Neural cell (in vitro differentiated cells): ENCODE data around the gene CMBL. TPM values are rescaled to one million over a fixed set of nuclear protein-coding genes. Genes with fewer than 3 reads are reported as not detected.

ENCODE experiments used
- H2AFZ ChIP-seq: fragments of 200-600, 300-800 bp; sonication (generic), shearing (Covaris generic); 2 replicates; pipeline ENCODE4 v1.6.0; 2014; ENCODE audit warnings: low read depth, mild to moderate bottlenecking, antibody characterized with exemption, low read length, moderate library complexity
- H3F3A ChIP-seq: fragments of 200-600 bp; shearing (Covaris generic); 2 replicates; pipeline ENCODE4 v1.6.1; 2016; ENCODE audit warnings: mild to moderate bottlenecking, moderate library complexity, mixed read lengths, antibody characterized with exemption, low read length; ENCODE audit not compliant: insufficient read depth, poor library complexity, severe bottlenecking
- H3K27ac ChIP-seq: fragments of 200-600, 300-800 bp; sonication (generic), shearing (Covaris generic); 2 replicates; pipeline ENCODE4 v1.5.1; 2014; ENCODE audit warnings: mild to moderate bottlenecking, low read length, moderate library complexity
- H3K27me3 ChIP-seq: fragments of 300-800, 200-600 bp; sonication (generic), shearing (Covaris generic); 2 replicates; pipeline ENCODE4 v1.6.0; 2014; ENCODE audit warnings: mild to moderate bottlenecking, low read depth, low read length, moderate library complexity; ENCODE audit not compliant: insufficient read depth
- H3K36me3 ChIP-seq: fragments of 300-800, 200-600 bp; sonication (generic), shearing (Covaris generic); 2 replicates; pipeline ENCODE4 v1.5.1; 2014; ENCODE audit warnings: mild to moderate bottlenecking, antibody characterized with exemption, low read length, moderate library complexity; ENCODE audit not compliant: insufficient read depth
- H3K4me2 ChIP-seq: fragments of 300-800, 200-600 bp; sonication (generic), shearing (Covaris generic); 2 replicates; pipeline ENCODE4 v1.6.0; 2014; ENCODE audit warnings: mild to moderate bottlenecking, low read length
- H3K4me3 ChIP-seq: fragments of 300-800, 200-600 bp; sonication (generic), shearing (Covaris generic); 2 replicates; pipeline ENCODE4 v1.5.1; 2014; ENCODE audit warnings: mild to moderate bottlenecking, low read length, moderate library complexity
- H3K79me2 ChIP-seq: fragments of 200-600 bp; shearing (Covaris generic); replicated peaks from 2 replicates; pipeline ENCODE4 v1.6.0; 2014; ENCODE audit warnings: mild to moderate bottlenecking, low read length, moderate library complexity; ENCODE audit not compliant: insufficient read depth
- H3K9ac ChIP-seq: fragments of 300-800, 200-600 bp; sonication (generic), shearing (Covaris generic); 2 replicates; pipeline ENCODE4 v1.6.1; 2016; ENCODE audit warnings: mild to moderate bottlenecking, low read length, mixed read lengths
- H3K9me2 ChIP-seq: fragments of 200-600 bp; shearing (Covaris generic); 2 replicates; pipeline ENCODE4 v1.6.1; 2016; ENCODE audit warnings: mild to moderate bottlenecking, low read length, mixed read lengths; ENCODE audit not compliant: insufficient read depth
- H3K9me3 ChIP-seq: fragments of 200-600, 300-800 bp; sonication (generic), shearing (Covaris generic); 2 replicates; pipeline ENCODE4 v1.6.1; 2016; ENCODE audit warnings: mild to moderate bottlenecking, mixed run types, low read length, moderate library complexity, mixed read lengths
- H4K20me1 ChIP-seq: fragments of 200-600 bp; shearing (Covaris generic); 2 replicates; pipeline ENCODE4 v1.6.1; 2016; ENCODE audit warnings: mild to moderate bottlenecking, mixed run types; ENCODE audit not compliant: insufficient read depth
- EP300 ChIP-seq: fragments of 450-650 bp; conservative IDR thresholded peaks from 2 replicates; pipeline ENCODE4 v1.6.1; 2014; ENCODE audit warnings: antibody characterized with exemption, mild to moderate bottlenecking, moderate library complexity; ENCODE audit not compliant: poor library complexity, severe bottlenecking
- EZH2 ChIP-seq: fragments of 200-600, 300-800 bp; shearing (Covaris generic), sonication (generic); IDR thresholded peaks from 2 replicates; pipeline ENCODE4 v1.6.1; 2014; ENCODE audit warnings: antibody characterized with exemption, low read length, borderline replicate concordance, mild to moderate bottlenecking; ENCODE audit not compliant: insufficient read depth, poor library complexity, severe bottlenecking
- MXI1 ChIP-seq: fragments of 450-650 bp; conservative IDR thresholded peaks from 2 replicates; pipeline ENCODE4 v1.6.1; 2014; ENCODE audit warnings: antibody characterized with exemption, mild to moderate bottlenecking; ENCODE audit not compliant: poor library complexity, severe bottlenecking
- POLR2AphosphoS5 ChIP-seq: IDR thresholded peaks from 2 replicates; pipeline ENCODE4 v1.6.1; 2012
- RAD21 ChIP-seq: fragments of 450-650 bp; conservative IDR thresholded peaks from 2 replicates; pipeline ENCODE4 v1.6.1; 2014; ENCODE audit warnings: antibody characterized with exemption, mild to moderate bottlenecking, moderate library complexity
- SMC3 ChIP-seq: fragments of 450-650 bp; conservative IDR thresholded peaks from 2 replicates; pipeline ENCODE4 v1.6.1; 2014; ENCODE audit warnings: antibody characterized with exemption, mild to moderate bottlenecking, moderate library complexity; ENCODE audit not compliant: poor library complexity
- TAF1 ChIP-seq: IDR thresholded peaks from 2 replicates; pipeline ENCODE4 v1.6.1; 2012; ENCODE audit warnings: low read depth
- polyA plus RNA-seq: library from polyadenylated mRNA; depleted of rRNA; stranded (reverse); fragments of >200 nt; gene quantifications from 2 replicates; pipeline ENCODE4 v1.2.3, GENCODE V29; 2014
- TF ChIP-seq, protein P1 (sequence below): fragments of 450-650 bp; IDR thresholded peaks from 2 replicates; pipeline ENCODE4 v1.5.1; 2014; ENCODE audit warnings: antibody characterized with exemption, mild to moderate bottlenecking, moderate library complexity; ENCODE audit not compliant: poor library complexity, severe bottlenecking
- TF ChIP-seq, protein P2 (sequence below): IDR thresholded peaks from 2 replicates; pipeline ENCODE4 v1.6.1; 2012; ENCODE audit warnings: borderline replicate concordance

The CMBL gene
- polyA plus RNA-seq, 1 donor from 2014 or later = 0.58 TPM

- no peak overlapping the region for H3K4me3 ChIP-seq
- H3K9ac ChIP-seq = no peak overlapping the region
- no peaks in the 10 kb centered on the region for H3K9me3 ChIP-seq
- TF ChIP-seq, protein P1, sequence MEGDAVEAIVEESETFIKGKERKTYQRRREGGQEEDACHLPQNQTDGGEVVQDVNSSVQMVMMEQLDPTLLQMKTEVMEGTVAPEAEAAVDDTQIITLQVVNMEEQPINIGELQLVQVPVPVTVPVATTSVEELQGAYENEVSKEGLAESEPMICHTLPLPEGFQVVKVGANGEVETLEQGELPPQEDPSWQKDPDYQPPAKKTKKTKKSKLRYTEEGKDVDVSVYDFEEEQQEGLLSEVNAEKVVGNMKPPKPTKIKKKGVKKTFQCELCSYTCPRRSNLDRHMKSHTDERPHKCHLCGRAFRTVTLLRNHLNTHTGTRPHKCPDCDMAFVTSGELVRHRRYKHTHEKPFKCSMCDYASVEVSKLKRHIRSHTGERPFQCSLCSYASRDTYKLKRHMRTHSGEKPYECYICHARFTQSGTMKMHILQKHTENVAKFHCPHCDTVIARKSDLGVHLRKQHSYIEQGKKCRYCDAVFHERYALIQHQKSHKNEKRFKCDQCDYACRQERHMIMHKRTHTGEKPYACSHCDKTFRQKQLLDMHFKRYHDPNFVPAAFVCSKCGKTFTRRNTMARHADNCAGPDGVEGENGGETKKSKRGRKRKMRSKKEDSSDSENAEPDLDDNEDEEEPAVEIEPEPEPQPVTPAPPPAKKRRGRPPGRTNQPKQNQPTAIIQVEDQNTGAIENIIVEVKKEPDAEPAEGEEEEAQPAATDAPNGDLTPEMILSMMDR = no peak
- no peak for TF ChIP-seq RAD21
- TF ChIP-seq, protein P2, sequence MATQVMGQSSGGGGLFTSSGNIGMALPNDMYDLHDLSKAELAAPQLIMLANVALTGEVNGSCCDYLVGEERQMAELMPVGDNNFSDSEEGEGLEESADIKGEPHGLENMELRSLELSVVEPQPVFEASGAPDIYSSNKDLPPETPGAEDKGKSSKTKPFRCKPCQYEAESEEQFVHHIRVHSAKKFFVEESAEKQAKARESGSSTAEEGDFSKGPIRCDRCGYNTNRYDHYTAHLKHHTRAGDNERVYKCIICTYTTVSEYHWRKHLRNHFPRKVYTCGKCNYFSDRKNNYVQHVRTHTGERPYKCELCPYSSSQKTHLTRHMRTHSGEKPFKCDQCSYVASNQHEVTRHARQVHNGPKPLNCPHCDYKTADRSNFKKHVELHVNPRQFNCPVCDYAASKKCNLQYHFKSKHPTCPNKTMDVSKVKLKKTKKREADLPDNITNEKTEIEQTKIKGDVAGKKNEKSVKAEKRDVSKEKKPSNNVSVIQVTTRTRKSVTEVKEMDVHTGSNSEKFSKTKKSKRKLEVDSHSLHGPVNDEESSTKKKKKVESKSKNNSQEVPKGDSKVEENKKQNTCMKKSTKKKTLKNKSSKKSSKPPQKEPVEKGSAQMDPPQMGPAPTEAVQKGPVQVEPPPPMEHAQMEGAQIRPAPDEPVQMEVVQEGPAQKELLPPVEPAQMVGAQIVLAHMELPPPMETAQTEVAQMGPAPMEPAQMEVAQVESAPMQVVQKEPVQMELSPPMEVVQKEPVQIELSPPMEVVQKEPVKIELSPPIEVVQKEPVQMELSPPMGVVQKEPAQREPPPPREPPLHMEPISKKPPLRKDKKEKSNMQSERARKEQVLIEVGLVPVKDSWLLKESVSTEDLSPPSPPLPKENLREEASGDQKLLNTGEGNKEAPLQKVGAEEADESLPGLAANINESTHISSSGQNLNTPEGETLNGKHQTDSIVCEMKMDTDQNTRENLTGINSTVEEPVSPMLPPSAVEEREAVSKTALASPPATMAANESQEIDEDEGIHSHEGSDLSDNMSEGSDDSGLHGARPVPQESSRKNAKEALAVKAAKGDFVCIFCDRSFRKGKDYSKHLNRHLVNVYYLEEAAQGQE = no peak
- TF ChIP-seq POLR2AphosphoS5 = no peak
- TF ChIP-seq EP300 = no peak
- no peak for TF ChIP-seq MXI1
- no peak for TF ChIP-seq EZH2
- no peak for TF ChIP-seq TAF1
- no peak for TF ChIP-seq SMC3
- H3K36me3 ChIP-seq = no peaks in the 10 kb centered on the region
- H3K79me2 ChIP-seq = no peaks in the 10 kb centered on the region
- no peak overlapping the region for H2AFZ ChIP-seq
- no peaks in the 10 kb centered on the region for H3K27me3 ChIP-seq
- no peaks in the 10 kb centered on the region for H4K20me1 ChIP-seq
- no peak overlapping the region for H3K27ac ChIP-seq
- no peaks in the 10 kb centered on the region for H3F3A ChIP-seq
- no peak overlapping the region for H3K4me2 ChIP-seq
- no peaks in the 10 kb centered on the region for H3K9me2 ChIP-seq
These were observed 6.4 kb downstream of the CMBL start for GRCh38 chr5:10301266-10301665.

DNA sequence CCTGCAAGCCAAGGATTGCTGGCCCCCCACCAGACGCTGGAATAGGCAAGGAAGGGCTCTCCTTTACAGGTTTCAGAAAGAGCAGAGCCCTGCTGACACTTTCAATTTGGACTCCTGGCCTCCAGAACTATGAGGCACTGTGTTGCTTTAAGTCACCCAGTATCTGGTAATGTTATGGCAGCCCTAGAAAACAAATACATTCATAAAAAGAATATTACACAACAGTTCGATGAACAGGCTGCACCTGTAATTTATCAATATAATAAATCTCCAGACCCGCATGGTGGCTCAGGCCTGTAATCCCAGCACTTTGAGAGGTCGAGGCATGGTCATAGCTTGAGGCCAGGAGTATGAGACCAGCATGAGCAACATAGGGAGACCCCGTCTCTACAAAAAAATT is 7.5 kb downstream of the CMBL start:
- Histone ChIP-seq H3F3A (no peaks in the 10 kb centered on the region), H3K9ac (no peak overlapping the region), H2AFZ (no peak overlapping the region), H4K20me1 (no peaks in the 10 kb centered on the region), H3K4me2 (no peak overlapping the region), H3K4me3 (no peak overlapping the region), H3K27ac (no peak overlapping the region), H3K9me2 (no peaks in the 10 kb centered on the region), H3K36me3 (no peaks in the 10 kb centered on the region), H3K79me2 (no peaks in the 10 kb centered on the region), H3K9me3 (no peaks in the 10 kb centered on the region), H3K27me3 (no peaks in the 10 kb centered on the region)
- no peak for TF ChIP-seq SMC3
- TF ChIP-seq EP300 = no peak
- TF ChIP-seq EZH2 = no peak
- TF ChIP-seq RAD21 = no peak
- TF ChIP-seq MXI1 = no peak
- TF ChIP-seq, protein P1 = no peak
- no peak for TF ChIP-seq POLR2AphosphoS5
- TF ChIP-seq TAF1 = no peak
- TF ChIP-seq, protein P2 = no peak
